ENCODE results near the gene CD320.
"Not testable (repeated sequence)": the region's sequence is repeated elsewhere in the genome, so short reads cannot be mapped to it uniquely, and the experiment has no call there.

Gene CD320

DNA sequence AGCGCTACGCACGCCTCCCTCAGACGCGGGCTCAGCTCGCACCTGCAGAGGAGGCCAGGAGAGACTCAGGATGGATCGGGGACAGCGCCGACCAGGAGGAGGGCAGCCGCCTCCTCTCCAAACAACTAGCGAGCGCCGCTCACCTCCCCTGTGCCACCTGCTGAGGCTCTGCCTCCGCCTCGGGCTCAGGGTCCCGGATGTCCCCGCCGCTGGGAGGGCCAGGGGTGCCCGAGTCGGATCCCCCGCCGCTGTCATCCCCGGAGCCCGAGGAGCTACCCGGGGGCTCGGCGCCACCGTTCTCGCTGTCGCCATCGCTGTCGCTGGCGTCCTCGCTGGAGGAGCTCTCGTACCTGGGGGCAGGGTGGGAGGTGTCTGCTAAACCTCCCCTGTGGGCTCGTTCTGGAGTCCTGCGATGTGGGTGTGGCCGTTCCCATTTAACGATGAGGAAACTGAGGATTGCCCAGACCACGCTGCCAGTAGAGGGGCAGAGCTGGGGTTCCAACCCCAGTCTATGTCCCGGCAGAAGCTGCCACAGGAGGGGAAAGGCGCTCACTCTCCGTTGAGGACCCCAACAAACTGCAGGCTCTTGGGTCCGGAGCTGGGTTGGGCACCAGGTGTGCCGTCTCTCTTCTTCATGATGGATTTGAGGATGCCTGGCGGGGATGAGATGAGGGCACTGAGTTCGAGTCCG lies 25.8 kb upstream of the CD320 start:
- DNase-seq (ENCODE audit: low read depth in 2 of 2): no peak

DNA sequence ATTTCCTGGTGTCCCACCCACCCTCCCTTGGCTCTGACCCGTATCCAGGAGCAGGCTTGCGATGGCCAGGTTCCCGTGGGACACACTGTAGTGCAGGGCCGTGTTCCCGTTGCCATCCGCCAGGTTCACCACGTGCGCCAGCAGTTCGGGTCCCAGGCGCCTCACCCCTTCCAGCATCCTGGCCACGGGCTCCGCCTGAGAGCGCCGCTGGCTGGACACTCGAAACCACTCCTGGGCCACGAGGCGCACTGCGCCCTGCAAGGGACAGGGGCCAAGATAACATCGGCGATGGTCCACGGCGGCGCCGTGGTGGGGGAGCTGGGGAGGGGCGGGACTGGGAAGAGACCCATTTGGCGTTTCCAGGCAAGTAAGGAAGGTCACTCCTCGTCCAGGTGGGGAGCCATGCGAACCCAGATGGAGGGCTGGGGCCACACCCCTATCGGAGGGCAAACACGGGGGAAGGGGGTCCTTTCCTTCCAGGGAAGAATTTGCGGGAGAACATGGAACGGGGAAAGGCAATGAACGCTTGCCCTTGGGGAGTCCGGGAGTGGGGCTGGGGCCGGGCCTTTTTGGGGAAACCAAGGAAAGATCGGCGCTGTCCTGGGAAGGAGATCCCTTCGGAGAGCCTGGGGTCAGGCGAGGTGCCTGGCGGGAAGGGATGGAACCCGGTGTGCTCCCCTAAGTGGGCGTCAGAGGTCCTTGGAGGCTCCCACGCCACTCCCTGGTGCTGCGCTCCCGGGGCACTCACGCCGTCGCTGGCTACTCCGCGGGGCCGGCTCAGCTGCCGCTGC lies 25.0 kb upstream of the CD320 start:
- DNase-seq (ENCODE audit: low read depth in 2 of 2): no peak

DNA sequence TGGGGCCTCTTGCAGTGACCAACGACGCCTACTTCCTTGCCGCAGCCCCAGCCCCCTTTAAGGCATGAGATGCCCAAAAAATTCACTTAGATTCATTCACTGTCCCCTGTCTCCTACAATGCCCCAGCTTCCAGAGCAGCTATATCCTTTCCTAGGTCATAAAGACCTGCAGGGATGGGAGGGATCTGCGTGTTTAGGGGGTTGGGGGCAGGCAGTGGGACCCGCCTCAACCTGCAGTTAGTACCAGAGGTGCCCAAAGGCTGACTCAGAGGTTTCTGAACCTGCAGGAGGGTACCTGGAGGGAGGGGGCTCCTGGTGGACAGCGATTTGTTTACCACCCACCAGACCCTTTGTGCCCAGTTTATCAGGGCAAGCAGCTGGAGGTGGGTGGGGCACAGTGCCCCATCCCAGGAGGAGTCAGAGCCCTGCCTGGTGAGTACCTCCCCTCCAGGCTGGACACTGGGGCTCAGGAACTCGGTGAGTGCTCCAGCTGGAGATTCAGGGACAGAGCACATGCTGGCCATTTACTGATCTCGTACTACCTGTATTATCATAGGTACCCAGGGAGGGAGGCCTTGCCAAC lies 23.2 kb upstream of the CD320 start:
- DNase-seq (ENCODE audit: low read depth in 2 of 2): no peak

DNA sequence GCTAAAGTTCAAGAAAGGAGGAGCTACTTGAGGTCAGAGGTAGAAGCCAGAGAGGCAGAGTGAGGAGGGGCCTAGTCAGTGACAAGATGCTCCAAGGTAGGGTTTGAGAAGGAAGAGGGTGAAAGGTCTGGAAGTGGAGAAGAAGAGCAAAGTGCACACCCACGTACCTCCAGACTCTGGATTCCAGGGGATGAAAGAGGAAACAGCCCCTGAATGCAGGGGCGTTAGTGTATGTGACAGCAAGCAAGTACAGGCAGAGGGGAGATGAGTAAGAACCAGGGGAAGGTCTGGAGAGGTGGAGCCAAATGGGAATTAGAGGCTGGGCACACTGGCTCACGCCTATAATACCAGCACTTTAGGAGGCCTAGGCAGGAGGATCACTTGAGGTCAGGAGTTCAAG lies 21.8 kb upstream of the CD320 start:
- no peak for DNase-seq (ENCODE audit: low read depth in 2 of 2)

DNA sequence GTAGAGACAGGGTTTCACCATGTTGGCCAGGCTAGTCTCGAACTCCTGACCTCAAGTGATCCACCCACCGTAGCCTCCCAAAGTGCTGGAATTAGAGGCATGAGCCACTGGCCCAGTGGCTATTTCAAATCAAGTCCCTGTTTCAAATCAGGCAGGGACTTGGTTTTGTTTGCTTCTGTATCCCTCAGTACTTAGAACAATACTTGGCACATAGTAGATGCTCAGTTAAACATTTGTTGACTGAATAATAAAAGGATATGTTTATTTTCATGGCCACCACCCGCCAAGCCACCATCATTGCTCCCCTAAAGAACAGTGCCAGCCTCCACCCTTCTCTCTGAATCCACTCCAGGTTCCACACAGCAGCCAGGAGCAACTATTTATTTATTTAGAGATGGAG lies 17.3 kb upstream of the CD320 start:
- DNase-seq (ENCODE audit: low read depth in 2 of 2): no peak

DNA sequence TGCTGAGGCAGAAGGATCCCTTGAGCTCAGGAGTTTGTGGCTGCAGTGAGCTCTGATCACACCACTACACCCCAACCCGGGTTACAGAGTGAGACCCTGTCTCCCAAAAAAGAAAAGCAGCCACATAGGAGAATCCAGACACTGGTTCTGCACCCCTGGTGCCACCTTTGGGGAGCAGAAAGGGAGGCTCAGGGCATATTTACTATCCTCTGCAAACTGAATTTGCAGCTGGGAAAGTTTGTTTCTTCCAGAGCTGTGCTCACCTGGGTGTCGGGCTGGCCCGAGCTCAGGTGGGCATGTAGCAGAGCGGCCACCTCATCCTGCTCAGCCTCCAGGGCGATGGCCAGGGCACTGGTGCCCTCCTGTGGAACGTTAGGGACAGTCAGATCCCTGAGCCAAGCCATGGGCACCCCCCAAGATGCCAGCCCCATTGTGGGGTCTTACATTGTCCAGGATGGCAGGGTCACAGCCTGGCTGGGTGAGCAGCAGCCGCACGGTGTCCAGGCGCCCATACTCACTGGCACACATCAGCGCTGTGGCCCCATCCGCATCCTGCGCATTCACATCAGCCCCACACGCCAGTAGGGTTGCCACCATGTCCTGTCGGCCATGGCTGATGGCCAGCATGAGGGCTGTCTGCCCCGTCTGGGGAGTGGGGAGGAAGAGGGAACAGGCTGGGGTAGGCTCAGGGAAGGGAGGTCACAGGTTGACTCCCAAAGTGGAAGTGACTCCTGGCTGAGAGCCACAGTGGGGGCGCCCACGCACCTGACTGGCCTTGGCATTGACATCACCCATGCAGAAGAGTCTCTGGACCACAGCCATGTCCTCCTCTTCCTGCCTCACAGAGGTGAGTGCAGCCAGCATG lies 16.3 kb upstream of the CD320 start:
- DNase-seq (ENCODE audit: low read depth in 2 of 2): no peak

GRCh38 chr19:8323781-8324185 lies 15.6 kb upstream of the CD320 start:
- DNase-seq (ENCODE audit: low read depth in 2 of 2): no peak

DNA sequence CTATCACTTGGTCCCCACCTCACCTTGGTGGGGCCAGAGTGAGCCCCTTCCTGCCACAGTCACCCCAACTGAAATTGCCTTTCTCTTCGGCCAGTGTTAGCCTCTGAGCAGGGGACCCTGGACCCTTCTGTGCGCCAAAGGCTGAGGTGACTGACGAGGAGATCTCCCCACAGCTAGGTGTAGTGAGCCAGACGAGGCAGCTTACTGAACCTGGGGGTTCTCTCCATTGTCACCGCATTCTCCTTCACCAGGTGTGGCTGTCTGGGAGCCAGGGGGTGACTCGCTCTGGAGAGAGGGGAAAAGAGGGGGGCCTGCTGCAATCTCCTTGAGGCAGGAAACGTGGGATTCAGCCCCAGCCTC lies 14.5 kb upstream of the CD320 start:
- no peak for DNase-seq (ENCODE audit: low read depth in 2 of 2)

GRCh38 chr19:8321986-8322637 lies 14.0 kb upstream of the CD320 start:
- DNase-seq (ENCODE audit: low read depth in 2 of 2): no peak

DNA sequence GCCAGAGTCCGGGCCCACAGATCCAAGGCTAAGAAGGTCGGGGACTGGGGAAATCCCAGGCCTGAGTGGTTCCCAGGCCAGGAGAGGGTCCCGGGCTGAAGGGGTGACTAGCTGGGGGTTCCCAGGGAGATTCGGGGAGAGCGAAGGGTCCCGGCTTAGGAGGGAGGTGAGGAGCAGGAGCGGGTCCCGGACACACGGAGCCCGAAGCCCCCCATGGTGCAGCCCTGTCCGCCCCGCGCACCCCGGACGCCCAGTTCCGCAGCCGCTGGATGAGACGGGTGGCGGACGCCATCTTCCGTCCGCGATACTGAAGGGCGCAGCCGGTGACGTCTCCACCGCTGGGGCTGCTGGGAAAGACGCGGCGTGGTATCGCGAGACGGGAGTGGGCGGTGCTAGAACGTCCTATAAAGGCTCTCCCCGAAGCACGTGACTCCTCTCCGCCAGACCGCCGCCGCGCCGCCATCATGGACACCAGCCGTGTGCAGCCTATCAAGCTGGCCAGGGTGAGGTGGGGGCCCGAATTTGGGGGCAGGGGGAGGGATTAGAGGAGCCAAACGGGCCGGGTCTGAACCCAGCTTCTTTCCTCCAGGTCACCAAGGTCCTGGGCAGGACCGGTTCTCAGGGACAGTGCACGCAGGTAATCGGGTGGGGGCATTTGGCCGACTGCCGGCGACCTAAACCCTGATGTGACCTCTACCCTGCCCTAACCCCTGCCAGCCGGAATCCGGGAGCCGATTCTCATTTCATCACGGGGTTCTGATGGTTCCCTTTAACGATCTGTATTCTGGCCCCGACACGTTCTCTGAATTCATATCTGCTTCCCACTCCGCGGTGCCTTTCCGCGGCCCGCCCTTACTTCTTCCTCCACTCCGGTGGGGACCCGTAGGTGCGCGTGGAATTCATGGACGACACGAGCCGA lies 13.2 kb upstream of the CD320 start, which contains the start of the genes NDUFA7 and RPS28:
NDUFA7 (minus strand) TSS at position 309 of the 919 bp plus-strand sequence; CDS start at position 292, 17 bp downstream.
RPS28 (plus strand) TSS at position 430 of the 919 bp plus-strand sequence; CDS start at position 465, 35 bp downstream.
- DNase-seq (ENCODE audit: low read depth in 2 of 2): peak; percentile 94 to 95

- no peak for DNase-seq (ENCODE audit: low read depth in 2 of 2)
These were observed 12.5 kb upstream of the CD320 start for GRCh38 chr19:8320564-8321066.

- no peak for DNase-seq (ENCODE audit: low read depth in 2 of 2)
These were observed 11.8 kb upstream of the CD320 start for GRCh38 chr19:8319807-8320520.

DNA sequence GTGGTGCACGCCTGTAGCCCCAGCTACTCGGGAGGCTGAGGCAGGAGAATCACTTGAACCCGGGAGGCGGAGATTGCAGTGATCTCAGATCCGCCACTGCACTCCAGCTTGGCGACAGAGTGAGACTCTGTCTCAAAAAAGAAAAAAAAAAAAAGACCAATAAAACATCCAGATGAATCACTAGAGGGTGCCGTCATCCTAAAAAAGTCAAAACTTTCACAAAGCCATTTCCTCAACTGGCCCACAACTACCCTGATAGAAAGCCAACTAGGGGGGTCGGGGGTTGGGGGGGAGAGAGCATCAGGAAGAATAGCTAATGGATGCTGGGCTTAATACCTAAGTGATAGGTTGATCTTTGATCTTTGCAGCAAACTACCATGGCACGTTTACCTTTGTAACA lies 10.7 kb upstream of the CD320 start:
- DNase-seq (ENCODE audit: low read depth in 2 of 2): not testable (repeated sequence)

GRCh38 chr19:8316351-8317125 lies 8.4 kb upstream of the CD320 start:
- no peak for DNase-seq (ENCODE audit: low read depth in 2 of 2)

GRCh38 chr19:8314981-8315640 lies 7.0 kb upstream of the CD320 start:
- not testable (repeated sequence) for DNase-seq (ENCODE audit: low read depth in 2 of 2)

DNA sequence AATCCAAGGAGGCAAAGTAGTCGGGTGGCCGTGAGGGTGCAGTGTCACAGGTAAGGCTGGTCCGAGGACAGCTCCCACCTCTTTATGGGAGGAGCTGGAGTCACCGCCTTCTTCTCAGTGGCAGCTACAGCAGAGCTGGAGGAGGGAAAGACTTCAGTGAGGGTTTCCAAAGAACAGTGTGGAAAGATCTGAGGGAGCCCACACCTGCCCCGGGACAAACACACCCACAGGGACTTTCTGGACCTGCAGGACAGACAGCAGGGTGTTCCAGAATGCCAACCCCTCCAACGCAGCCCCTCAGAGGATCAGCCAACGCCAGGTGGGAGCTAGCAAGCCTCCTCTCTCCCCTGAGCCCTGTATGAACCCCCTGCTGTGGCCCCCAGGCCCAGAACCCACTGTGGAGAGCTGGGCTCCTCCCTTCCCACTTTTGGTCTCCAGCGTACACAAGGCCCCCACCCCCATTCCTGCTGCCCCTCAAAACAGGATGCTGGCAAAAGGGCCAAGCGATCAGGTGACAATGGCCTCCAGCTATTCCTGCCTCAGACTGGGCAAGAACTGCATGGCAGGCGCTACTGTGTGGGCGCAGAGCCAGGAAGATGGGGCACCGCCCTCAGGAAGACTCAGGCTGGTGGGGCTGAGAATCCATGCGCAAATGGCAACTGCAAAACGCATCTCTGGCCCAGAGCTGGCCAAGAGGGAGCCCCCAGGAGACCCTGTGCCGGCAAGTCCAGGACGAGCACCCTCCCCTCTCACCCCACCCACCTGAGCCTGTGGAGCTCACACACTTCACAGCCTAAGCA lies 3.5 kb upstream of the CD320 start:
- no peak for DNase-seq (ENCODE audit: low read depth in 2 of 2)

Measured in stimulated activated CD4-positive, alpha-beta T cell treated with anti-CD3 and anti-CD28 coated beads, Interleukin-1b, Interleukin-23, amount 100 ng/mL, for 1 hour (primary cell).